GM23338 (cell line): ENCODE results near the gene PFKP.

Experiments used
- CREB1 ChIP-seq: fragments of 250-450 bp; sonication (Bioruptor Pico); IDR thresholded peaks from 2 replicates; pipeline ENCODE4 v1.5.0; 2020; ENCODE audit warnings: low read depth, mild to moderate bottlenecking, moderate library complexity
- EZH2 ChIP-seq: fragments of 200-600 bp; sonication (generic); IDR thresholded peaks from one replicate; pipeline ENCODE4 v1.8.0; 2017; ENCODE audit warnings: antibody characterized with exemption, mild to moderate bottlenecking, low read depth; ENCODE audit not compliant: unreplicated experiment
- EZH2phosphoT487 ChIP-seq: fragments of 200-600 bp; sonication (generic); IDR thresholded peaks from one replicate; pipeline ENCODE4 v1.8.1; 2018; ENCODE audit warnings: antibody characterized with exemption; ENCODE audit not compliant: unreplicated experiment
- JUNB ChIP-seq: IDR thresholded peaks from one replicate; pipeline ENCODE4 v1.6.1; 2016; ENCODE audit warnings: antibody characterized with exemption; ENCODE audit not compliant: unreplicated experiment
- POLR2AphosphoS5 ChIP-seq: IDR thresholded peaks from 2 replicates; pipeline ENCODE4 v1.6.1; 2016; ENCODE audit warnings: antibody characterized with exemption, low read depth
- STAT1 ChIP-seq: IDR thresholded peaks from one replicate; pipeline ENCODE4 v1.6.1; 2016; ENCODE audit warnings: antibody characterized with exemption; ENCODE audit not compliant: unreplicated experiment
- ZNF114 ChIP-seq: fragments of 250-450 bp; sonication (Bioruptor Pico); IDR thresholded peaks from 2 replicates; pipeline ENCODE4 v1.5.0; 2020; ENCODE audit warnings: mild to moderate bottlenecking, moderate library complexity
- ZNF331 ChIP-seq: fragments of 250-450 bp; sonication (Bioruptor Pico); IDR thresholded peaks from 2 replicates; pipeline ENCODE4 v1.5.0; 2020; ENCODE audit warnings: low read depth, mild to moderate bottlenecking, moderate library complexity
- TF ChIP-seq, protein P1 (sequence below), 2 experiments: fragments of 200-600 bp in 1 of 2; sonication (generic) in 1 of 2; conservative IDR thresholded peaks; 2 replicates each; pipeline versions ENCODE4 v1.5.1 to v1.6.1; 2016 to 2017; ENCODE audit warnings: antibody characterized with exemption in 2 of 2, low read depth in 2 of 2, mild to moderate bottlenecking in 2 of 2, moderate library complexity in 1 of 2
- TF ChIP-seq, protein P2 (sequence below): IDR thresholded peaks from one replicate; pipeline ENCODE4 v1.6.1; 2018; ENCODE audit warnings: antibody characterized with exemption; ENCODE audit not compliant: unreplicated experiment
- TF ChIP-seq, protein P3 (sequence below): IDR thresholded peaks from 2 replicates; pipeline ENCODE4 v1.6.1; 2016; ENCODE audit warnings: antibody characterized with exemption

- TF ChIP-seq, protein P1, sequence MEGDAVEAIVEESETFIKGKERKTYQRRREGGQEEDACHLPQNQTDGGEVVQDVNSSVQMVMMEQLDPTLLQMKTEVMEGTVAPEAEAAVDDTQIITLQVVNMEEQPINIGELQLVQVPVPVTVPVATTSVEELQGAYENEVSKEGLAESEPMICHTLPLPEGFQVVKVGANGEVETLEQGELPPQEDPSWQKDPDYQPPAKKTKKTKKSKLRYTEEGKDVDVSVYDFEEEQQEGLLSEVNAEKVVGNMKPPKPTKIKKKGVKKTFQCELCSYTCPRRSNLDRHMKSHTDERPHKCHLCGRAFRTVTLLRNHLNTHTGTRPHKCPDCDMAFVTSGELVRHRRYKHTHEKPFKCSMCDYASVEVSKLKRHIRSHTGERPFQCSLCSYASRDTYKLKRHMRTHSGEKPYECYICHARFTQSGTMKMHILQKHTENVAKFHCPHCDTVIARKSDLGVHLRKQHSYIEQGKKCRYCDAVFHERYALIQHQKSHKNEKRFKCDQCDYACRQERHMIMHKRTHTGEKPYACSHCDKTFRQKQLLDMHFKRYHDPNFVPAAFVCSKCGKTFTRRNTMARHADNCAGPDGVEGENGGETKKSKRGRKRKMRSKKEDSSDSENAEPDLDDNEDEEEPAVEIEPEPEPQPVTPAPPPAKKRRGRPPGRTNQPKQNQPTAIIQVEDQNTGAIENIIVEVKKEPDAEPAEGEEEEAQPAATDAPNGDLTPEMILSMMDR (conservative IDR thresholded peaks at IDR 0.05; ENCODE audit: low read depth in 2 of 2): no peak
- TF ChIP-seq EZH2 (no peak), EZH2phosphoT487 (no peak), JUNB (no peak), POLR2AphosphoS5 (no peak), CREB1 (CRISPR knock-in tag) (no peak), STAT1 (no peak), ZNF114 (CRISPR knock-in tag) (no peak), ZNF331 (CRISPR knock-in tag) (no peak)
- TF ChIP-seq, protein P2, sequence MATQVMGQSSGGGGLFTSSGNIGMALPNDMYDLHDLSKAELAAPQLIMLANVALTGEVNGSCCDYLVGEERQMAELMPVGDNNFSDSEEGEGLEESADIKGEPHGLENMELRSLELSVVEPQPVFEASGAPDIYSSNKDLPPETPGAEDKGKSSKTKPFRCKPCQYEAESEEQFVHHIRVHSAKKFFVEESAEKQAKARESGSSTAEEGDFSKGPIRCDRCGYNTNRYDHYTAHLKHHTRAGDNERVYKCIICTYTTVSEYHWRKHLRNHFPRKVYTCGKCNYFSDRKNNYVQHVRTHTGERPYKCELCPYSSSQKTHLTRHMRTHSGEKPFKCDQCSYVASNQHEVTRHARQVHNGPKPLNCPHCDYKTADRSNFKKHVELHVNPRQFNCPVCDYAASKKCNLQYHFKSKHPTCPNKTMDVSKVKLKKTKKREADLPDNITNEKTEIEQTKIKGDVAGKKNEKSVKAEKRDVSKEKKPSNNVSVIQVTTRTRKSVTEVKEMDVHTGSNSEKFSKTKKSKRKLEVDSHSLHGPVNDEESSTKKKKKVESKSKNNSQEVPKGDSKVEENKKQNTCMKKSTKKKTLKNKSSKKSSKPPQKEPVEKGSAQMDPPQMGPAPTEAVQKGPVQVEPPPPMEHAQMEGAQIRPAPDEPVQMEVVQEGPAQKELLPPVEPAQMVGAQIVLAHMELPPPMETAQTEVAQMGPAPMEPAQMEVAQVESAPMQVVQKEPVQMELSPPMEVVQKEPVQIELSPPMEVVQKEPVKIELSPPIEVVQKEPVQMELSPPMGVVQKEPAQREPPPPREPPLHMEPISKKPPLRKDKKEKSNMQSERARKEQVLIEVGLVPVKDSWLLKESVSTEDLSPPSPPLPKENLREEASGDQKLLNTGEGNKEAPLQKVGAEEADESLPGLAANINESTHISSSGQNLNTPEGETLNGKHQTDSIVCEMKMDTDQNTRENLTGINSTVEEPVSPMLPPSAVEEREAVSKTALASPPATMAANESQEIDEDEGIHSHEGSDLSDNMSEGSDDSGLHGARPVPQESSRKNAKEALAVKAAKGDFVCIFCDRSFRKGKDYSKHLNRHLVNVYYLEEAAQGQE: no peak
- TF ChIP-seq, protein P3, sequence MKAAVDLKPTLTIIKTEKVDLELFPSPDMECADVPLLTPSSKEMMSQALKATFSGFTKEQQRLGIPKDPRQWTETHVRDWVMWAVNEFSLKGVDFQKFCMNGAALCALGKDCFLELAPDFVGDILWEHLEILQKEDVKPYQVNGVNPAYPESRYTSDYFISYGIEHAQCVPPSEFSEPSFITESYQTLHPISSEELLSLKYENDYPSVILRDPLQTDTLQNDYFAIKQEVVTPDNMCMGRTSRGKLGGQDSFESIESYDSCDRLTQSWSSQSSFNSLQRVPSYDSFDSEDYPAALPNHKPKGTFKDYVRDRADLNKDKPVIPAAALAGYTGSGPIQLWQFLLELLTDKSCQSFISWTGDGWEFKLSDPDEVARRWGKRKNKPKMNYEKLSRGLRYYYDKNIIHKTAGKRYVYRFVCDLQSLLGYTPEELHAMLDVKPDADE: no peak
Measured at GRCh38 chr10:3100093-3100792, 32.9 kb downstream of the PFKP start.
